DMS114 treated with DMSO at 0.1 percent for 48 hours (cell line): ENCODE results near the gene CLCN2.

Experiments
- DNase-seq: peaks from one replicate; lab custom pipeline; 2025; ENCODE audit not compliant: unreplicated experiment; lab: John Stamatoyannopoulos, UW

Gene CLCN2

DNA sequence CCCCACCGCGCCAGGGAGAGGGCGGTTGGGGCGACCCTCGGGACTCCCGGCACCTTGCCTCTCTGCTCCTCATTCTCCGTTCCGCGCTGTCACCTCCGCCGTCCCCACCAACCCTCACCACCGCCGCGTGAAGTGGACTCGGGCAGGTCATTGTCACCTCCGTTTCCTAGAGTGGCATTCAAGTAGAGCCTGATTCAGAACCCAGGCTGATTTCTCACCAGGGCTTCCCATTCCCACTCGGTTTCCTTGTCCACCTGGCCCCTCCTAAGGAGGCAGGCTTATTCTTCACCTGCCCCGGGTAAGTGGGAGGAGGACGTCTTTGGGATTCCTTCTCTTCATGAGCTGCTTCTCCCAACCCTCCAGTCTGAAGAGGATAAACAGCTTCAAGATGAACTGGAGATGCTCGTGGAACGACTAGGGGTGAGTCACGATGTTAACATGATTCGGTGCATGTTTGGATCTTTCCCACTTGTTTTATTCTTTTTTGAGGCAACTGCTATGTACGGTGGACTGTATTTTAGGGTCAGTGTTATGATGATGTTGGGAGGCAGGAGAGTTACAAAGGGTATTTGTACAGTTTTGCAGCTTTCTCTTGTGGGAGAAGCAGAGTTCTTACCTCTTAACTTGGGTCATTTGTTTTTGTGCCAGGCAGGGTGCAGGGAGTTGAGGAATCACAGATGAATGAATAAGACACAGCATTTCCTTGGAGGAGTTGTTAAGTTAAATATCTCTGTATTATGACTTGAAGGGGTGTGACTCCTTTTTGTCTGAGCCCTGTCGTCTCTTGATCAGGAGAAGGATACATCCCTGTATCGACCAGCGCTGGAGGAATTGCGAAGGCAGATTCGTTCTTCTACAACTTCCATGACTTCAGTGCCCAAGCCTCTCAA, 61.7 kb downstream of the CLCN2 start:
- DNase-seq = no peak

DNA sequence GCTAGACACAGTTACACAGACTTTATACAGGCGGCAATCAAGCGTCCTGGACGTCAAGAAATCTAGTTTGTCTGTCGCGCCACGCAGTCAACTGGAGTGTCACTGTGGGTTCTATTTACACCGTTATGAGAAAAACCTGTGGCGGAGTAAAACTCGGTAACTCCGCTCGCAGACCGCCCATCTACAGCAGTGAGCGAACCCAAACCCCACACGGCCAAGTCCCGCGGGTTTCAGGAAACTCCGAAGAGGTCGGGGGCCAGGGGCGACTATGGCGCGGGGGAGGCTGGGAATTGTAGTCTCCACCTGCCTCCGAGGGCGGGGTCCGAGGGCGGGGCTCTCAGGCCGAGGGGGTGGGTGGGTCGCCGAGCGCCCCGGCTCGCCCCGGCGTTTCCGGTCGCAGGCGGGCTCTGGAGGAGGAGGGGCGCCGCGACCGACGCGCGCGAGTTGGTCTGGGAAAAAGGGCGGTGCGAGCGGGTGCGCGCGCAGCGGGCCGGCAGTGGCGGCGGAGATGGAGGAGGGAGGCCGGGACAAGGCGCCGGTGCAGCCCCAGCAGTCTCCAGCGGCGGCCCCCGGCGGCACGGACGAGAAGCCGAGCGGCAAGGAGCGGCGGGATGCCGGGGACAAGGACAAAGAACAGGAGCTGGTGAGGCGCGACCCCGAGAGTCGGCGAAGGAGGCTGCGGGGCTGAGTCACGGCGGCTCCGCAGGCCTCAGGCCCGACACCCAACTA, 62.5 kb downstream of the CLCN2 start, which contains the start of gene PSMD2:
Gene PSMD2, plus strand, starts transcription at position 483 of the 729 bp plus-strand sequence. Its CDS starts 26 bp downstream, at position 509.
- DNase-seq = peak; percentile 91

DNA sequence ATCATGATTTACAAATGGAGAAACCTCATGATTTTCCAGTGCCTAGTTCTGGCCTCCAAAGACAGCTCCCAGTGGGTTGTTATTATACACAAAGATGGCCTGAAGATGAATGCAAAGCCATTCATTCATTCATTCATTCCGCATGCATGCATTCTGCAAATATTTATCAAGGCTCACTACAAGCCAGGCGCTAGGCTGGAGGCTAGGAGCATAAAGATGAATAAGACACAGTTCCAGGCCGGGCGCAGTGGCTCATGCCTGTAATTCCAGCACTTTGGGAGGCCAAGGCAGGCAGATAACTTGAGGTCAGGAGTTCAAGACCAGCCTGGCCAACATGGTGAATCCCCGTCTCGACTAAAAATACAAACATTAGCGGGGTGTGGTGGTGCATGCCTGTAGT, 64.8 kb downstream of the CLCN2 start:
- DNase-seq = no peak
